DLD1 (cell line): ENCODE results near the gene FGGY.

Experiments used
- in situ Hi-C: cut with HindIII; loops from 2 replicates; pipeline ENCODE4 v1.10.0; 2017; ENCODE audit warnings: low sequenced_read_pairs

Gene FGGY

DNA sequence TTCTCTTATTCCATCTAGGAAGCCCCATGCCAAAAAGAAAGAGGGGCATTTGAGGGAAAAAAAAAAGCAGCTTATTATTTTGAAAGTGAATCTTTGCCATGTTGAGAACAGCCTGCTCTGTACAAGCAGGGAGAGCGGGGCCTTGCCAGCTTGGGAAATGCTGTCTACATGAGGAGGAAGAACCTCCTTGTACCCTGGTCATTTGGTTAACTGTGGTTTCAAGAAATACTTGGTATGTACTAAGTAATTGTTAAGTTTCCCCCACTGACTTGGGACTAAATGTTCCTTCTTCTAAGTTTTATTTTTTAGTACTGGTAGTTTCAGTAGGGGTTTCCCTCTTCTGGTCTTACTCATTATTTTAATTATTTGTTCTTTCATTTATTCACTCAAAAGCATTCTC lies 373.8 kb downstream of the FGGY start:
- in situ Hi-C loops: no loop called here

DNA sequence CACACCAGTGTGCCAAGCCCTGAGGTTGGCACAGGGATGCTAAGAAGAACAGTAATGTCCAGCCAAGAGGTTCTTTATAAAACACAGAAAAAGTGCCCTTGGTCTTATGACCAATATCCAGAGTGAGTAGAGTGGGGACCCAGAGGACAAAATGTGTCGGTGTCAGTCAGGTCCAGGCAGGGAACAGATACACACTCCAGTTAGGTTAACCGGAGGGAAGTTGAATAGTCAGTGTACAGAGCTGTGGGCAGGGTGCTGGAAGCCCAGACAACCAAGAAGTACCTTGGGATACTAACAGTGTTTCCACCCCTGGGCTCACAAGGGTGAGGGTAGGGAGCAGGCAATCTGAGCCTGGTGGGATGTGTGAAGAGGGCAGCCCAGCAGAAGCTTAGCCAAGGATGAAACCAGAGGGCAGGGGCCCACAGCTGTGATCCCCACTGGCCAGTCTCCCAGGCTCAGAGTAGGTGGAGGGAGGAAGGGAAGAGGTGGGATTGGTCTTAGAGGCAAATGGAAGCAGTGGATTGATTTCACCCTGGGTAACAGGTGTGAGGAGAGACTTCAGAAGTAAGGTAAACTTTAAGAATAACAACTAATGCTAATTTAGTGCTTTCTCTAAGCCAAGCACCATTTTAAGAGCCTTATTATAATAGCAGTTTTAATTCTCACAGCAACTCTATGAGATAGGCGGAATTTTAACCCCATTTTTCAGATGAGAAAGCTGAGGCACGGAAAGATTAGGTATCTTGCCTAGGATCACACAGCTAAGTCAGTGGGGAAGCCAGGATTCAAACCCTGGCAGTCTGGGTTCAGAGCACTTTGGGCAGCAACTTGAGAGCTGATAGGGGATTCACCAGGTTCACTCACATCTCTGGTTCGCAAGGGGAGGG lies 374.4 kb downstream of the FGGY start:
- in situ Hi-C loops: no loop called here

DNA sequence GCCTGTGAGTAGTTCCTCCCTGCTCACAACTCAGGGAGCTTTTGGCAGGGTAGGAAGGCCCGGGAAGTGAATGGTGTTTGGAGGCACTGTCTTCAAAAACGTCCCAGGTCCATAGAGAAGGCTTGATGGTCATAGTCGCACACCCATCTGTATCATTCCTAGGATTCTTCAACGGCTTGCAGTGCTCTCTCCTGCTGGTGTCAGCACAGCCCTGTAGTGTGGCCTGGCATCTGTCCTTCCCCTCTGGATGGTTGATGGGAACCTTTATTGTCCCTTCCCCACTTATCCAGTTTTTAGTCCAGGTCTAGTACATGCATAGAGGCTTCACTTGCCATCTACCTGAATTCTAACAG lies 375.0 kb downstream of the FGGY start:
- in situ Hi-C loops: no loop called here

DNA sequence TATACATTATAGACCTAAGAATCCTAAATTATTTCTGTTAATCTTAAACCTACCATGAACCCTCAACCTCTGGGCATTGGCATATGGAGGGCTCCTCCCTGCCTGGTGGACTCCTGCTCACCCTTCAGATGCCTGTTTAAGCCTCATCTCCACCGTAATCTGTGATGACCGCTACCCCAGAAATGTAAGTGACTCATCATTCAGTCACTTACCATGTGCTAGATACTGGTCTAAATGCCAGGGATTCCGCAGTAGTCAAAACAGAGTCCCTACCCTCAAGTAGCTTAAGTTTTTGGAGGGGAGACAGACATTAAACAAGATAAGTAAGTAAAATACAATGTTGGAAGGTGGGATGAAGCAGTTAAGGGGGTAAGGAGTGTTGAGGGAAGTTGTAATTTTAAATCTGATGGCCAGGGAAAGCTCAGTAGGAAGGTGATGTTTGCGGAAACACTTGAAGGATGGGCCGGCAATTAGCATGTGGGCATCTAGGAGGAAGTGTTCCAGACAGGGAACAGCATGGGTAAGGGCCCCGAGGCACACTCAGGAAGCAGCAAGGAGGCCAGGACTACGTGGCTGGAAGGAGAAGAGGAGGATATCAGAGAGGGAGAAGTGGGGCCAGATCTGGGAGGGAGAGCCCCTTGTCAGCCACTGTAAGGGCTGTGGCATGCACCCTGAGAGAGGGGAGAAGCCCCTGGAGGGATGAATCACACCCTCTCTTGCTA lies 376.1 kb downstream of the FGGY start:
- in situ Hi-C loops: no loop called here

DNA sequence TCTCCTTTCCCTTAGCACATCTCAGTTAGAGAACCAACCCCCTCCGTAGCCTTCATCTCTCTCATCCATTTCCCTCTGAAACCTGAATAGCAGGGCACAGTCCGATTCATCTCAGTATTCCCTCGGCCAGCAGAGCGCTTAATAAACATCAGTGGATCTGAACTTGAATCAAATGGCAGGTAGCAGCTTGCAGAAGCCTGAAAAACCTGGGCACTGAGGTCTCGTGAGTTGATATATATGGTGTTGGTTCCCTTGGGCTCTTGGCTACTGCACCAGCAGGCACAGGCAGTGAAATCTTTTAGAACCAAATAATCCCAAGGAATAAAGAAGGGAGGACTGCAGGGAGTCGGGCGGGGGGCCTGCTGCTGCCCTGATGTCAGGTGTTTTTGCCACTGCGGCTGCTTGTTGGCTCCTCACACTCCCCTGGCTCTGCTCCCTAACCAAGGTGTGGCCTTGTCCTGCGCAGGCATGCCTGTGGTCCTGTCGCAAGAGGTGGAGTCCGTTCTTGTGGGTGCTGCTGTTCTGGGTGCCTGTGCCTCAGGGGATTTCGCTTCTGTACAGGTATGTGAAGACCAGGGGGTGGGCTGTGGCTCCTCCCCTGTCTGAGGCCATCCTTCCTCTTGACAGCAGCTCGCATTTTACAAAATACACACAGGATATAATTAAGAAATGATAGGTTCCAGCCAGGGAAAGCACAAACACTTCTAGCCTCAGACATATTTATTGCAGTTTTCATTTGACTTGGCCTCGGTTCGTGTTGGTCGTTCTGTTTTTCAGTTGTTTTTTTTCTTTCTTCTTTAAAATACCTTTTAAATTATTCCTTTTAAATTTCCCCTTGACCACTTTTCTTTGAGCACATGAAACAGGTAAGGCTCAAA lies 376.9 kb downstream of the FGGY start:
- in situ Hi-C loops: no loop called here

DNA sequence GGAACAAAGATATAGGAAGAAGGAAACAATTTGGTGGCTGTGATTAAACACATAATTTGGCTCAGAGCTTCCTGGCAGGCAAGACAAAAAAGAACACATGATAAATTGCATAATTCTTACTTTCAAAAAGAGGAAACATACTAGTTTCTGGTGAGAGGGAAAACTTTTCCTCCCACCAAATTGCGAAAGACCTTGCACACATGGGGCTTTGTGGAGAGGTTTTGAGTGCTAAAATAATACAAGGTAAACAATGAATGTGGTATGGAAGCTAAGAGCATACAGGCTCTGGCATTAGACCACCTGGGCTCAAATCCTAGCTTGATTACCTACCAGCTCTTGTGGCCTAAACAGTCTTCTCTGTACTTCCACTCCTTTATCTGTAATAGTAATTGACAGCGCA lies 377.7 kb downstream of the FGGY start:
- in situ Hi-C loops: no loop called here

- in situ Hi-C loops: no loop called here
These were observed 379.0 kb downstream of the FGGY start for GRCh38 chr1:59675936-59676335.

GRCh38 chr1:59678040-59678439 lies 381.1 kb downstream of the FGGY start:
- in situ Hi-C loops: no loop called here

GRCh38 chr1:59678493-59679228 lies 381.8 kb downstream of the FGGY start:
- in situ Hi-C loops: no loop called here

DNA sequence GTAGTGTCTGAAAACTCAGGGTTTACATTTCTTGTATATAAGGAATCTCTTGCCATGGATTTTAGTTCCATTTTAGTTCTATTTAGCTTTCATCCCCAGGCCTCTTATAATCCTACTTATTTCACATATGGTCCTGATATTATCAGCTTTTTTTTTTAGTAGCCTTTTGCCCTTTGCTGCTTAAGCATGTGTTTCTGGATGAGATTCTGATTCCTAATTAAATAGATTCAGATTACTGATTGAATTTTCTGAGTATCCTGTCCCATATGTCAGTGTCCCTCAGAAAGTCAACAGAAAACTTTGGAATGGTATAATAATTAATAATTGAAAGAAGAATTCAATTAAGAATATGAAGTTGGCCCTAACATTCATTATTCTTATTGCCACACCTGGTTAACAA lies 383.1 kb downstream of the FGGY start:
- in situ Hi-C loops: no loop called here

- in situ Hi-C loops: no loop called here
These were observed 385.6 kb downstream of the FGGY start for GRCh38 chr1:59682396-59683080.

- in situ Hi-C loops: no loop called here
These were observed 386.3 kb downstream of the FGGY start for GRCh38 chr1:59683197-59683596.

DNA sequence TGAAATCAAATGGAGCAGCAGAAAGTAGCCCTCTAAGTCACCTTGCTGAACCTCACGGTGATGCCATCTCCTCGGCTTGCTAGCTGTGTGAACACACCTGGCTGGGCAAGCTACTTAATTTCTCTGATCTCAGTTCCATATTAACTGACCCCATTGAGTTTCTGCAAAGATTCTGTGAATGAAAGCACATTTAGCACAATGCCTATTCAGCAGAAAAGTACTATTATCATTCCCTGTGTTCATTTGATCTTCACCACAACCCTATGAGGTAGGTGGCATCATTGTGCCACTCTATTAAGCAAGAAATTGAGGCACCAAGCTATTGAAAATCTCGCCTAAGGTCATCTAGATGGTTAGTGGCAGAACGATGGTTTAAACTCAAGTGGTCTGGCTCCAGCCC lies 387.8 kb downstream of the FGGY start:
- in situ Hi-C loops: no loop called here

DNA sequence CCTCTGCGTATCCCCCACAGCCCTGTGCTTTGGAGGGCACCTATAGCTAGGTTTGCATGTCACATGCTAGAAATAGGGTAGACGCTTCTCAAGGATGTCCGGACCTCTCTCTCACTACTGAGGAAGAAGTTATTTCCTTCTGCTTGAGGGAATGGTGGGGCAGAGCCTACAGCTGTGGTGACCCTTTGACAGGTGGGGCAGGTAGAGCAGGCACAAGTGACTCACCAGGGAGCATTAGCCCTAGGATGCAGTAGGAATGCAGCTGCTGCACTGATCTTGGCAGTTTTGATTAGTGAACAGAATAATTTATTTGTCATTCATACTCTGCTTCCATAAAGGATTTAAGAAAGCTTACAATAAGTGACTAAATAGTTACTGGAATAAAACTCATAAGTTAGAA lies 388.2 kb downstream of the FGGY start:
- in situ Hi-C loops: no loop called here

DNA sequence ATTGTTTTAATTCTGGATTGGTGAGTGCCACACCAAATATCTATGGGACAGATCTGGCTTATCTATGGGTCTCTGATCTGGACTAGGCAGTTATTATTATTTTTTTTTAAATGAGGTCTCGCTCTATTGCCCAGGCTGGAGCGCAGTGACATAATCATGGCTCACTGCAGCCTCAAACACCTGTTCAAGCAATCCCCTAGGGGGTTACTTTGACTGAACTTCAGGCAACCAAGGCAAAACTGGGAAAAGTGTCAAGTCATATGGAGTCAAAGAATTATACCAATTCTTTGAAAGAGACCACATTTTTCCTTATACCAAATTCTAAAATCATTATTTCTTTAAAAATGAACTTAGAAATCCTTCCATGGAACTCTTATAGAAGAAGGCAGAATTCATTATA lies 388.8 kb downstream of the FGGY start:
- in situ Hi-C loops: no loop called here

DNA sequence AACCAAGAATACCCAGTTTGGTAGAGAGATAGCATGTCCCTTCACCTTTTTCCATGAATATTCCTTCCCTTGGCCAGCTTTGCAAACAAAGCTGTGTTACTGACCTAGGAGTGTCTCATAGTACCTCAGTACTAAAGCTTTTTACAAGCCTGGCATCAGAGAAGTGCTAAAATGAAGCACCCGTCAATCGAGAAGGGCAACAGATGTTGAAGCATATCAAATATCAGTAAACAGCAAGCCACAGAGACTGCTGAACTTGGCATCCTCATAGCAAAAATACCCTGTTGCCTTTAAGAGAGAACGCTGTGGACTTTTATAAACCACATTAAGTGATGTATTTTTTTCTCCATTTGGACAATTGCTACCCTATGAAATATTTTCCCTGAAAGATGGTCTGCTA lies 389.3 kb downstream of the FGGY start:
- in situ Hi-C loops: no loop called here

GRCh38 chr1:59686574-59686973 lies 389.7 kb downstream of the FGGY start:
- in situ Hi-C loops: no loop called here

- in situ Hi-C loops: no loop called here
These were observed 390.2 kb downstream of the FGGY start for GRCh38 chr1:59687081-59687480.

DNA sequence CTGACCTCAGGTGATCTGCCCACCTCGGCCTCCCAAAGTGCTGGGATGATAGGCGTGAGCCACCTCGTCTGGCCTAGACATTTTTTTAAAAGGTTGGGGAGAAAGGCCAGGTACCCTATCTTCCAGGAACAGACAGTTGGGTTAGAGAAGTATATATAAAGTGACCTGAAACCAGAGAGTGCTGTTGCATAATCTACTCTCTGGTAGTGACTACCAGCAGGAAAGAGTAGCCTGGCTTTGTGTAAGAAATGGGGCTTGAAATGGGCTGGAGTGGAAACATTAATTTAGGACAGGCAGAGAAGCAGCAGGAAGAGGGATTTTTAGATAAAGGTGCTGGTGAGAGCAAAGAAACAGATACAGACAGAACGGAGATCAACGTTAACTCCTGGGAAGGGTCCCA lies 392.1 kb downstream of the FGGY start:
- in situ Hi-C loops: no loop called here

DNA sequence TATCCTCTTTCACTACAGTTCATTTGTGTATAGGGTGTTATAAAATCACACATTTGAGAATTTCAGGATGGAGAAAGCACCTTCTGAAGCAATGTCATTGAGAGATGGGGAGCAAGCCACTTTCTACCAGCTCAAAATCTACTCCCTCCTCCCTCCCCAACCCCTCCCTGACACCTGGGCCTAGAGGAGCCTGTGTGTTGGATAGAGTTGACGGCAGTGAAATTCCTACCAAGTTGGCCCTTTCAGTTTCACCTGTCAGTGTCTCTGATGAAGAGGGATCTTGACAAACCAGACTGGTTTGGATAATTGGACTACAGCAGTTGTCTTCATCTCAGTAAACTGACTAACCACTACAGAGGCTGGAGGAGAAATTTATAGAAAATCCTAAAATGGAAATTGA lies 392.8 kb downstream of the FGGY start:
- in situ Hi-C loops: no loop called here
